ENCODE results near the gene KCNH8. TPM values are rescaled to one million over a fixed set of nuclear protein-coding genes. Genes with fewer than 3 reads are reported as not detected.

Gene KCNH8
- total and polyA plus RNA-seq, 4 donors, result 0.02 to 0.08 (median 0.05) TPM; not detected in 1

DNA sequence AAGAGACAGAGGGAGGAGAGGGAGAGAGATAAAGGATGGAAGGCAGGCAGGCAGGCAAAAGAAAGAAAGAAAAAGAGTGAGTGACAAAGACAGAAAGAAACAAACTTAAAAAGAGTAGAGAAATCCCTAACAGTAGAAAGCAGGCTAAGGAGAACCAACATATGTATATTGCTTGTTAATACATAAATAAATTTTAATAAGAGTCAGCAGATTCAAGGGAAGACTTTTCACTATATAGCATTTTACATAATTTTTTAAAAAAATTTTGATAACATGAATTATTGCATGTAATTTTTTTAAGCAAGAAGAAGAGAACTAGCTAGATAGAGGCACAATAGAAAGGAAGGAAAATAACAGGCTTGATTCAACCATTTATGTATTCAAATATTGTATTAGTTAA is 291.6 kb downstream of the KCNH8 start:
- DNase-seq (ENCODE audit: low spot score), result no peak
- no peak for TF ChIP-seq HNF4G (IDR thresholded peaks at IDR 0.05)
- TF ChIP-seq HNF4A (conservative IDR thresholded peaks at IDR 0.05), result no peak
- no peak for TF ChIP-seq EGR1 (IDR thresholded peaks at IDR 0.05; ENCODE audit: low read depth in 2 of 2)
- TF ChIP-seq JUND (IDR thresholded peaks at IDR 0.05), result no peak
- no peak for TF ChIP-seq MAX (IDR thresholded peaks at IDR 0.05)
- TF ChIP-seq, protein P1, sequence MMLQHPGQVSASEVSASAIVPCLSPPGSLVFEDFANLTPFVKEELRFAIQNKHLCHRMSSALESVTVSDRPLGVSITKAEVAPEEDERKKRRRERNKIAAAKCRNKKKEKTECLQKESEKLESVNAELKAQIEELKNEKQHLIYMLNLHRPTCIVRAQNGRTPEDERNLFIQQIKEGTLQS (IDR thresholded peaks at IDR 0.05), result no peak
- no peak for TF ChIP-seq NR2F2 (IDR thresholded peaks at IDR 0.05)
- TF ChIP-seq GABPA (IDR thresholded peaks at IDR 0.05 in 1 of 2, conservative IDR thresholded peaks at IDR 0.05 in 1 of 2), result no peak
- TF ChIP-seq, protein P2, sequence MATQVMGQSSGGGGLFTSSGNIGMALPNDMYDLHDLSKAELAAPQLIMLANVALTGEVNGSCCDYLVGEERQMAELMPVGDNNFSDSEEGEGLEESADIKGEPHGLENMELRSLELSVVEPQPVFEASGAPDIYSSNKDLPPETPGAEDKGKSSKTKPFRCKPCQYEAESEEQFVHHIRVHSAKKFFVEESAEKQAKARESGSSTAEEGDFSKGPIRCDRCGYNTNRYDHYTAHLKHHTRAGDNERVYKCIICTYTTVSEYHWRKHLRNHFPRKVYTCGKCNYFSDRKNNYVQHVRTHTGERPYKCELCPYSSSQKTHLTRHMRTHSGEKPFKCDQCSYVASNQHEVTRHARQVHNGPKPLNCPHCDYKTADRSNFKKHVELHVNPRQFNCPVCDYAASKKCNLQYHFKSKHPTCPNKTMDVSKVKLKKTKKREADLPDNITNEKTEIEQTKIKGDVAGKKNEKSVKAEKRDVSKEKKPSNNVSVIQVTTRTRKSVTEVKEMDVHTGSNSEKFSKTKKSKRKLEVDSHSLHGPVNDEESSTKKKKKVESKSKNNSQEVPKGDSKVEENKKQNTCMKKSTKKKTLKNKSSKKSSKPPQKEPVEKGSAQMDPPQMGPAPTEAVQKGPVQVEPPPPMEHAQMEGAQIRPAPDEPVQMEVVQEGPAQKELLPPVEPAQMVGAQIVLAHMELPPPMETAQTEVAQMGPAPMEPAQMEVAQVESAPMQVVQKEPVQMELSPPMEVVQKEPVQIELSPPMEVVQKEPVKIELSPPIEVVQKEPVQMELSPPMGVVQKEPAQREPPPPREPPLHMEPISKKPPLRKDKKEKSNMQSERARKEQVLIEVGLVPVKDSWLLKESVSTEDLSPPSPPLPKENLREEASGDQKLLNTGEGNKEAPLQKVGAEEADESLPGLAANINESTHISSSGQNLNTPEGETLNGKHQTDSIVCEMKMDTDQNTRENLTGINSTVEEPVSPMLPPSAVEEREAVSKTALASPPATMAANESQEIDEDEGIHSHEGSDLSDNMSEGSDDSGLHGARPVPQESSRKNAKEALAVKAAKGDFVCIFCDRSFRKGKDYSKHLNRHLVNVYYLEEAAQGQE (IDR thresholded peaks at IDR 0.05), result no peak
- TF ChIP-seq CTCF (IDR thresholded peaks at IDR 0.05; ENCODE audit: low read depth, low read length, missing input control), result no peak
- TF ChIP-seq TAF1 (conservative IDR thresholded peaks at IDR 0.05), result no peak
- no peak for TF ChIP-seq FOXA2 (IDR thresholded peaks at IDR 0.05)
- TF ChIP-seq RAD21 (IDR thresholded peaks at IDR 0.05), result no peak
- TF ChIP-seq ZBTB33 (IDR thresholded peaks at IDR 0.05), result no peak
- Histone ChIP-seq H3K27ac (ENCODE audit: low read depth in 1 of 2, low read length in 2 of 2) (no peak overlapping the region), H3K27me3 (ENCODE audit: control insufficient read depth in 4 of 4, insufficient read depth in 4 of 4, low read length in 3 of 4) (no peaks in the 10 kb centered on the region), H3K9ac (ENCODE audit: low read depth in 1 of 2, low read length in 2 of 2) (no peak overlapping the region), H3K4me1 (ENCODE audit: control insufficient read depth in 4 of 4, insufficient read depth in 4 of 4, low read length in 3 of 4) (no peaks in the 10 kb centered on the region), H3K36me3 (ENCODE audit: control insufficient read depth in 4 of 4, insufficient read depth in 3 of 4, low read depth in 1 of 4, low read length in 3 of 4) (no peaks in the 10 kb centered on the region), H3K9me3 (ENCODE audit: control insufficient read depth in 4 of 4, low read length in 3 of 4) (no peaks in the 10 kb centered on the region), H3K4me3 (ENCODE audit: low read depth in 1 of 3, low read length in 3 of 3) (no peak overlapping the region)

DNA sequence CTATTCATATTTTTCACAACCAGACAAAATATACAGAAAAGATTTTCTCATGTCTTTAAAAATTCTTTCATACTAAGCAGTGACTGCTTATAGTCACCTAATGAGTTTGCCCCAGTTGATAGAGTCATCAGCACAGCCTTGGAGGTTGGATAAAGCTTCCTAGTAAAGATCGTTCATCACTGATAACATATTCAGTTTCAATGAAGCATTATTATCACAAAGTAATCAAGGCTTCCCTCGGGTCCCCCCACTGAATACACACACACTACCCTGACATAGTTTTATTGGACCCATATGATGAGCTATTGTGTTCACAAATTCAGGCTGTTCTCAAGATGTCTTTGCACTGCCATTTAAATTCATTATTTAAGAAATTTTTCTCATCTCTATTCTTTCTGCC is 297.8 kb downstream of the KCNH8 start:
- Histone ChIP-seq H3K4me1 (ENCODE audit: control insufficient read depth in 4 of 4, insufficient read depth in 4 of 4, low read length in 3 of 4) (no peaks in the 10 kb centered on the region), H3K4me3 (ENCODE audit: low read depth in 1 of 3, low read length in 3 of 3) (no peak overlapping the region), H3K27me3 (ENCODE audit: control insufficient read depth in 4 of 4, insufficient read depth in 4 of 4, low read length in 3 of 4) (no peaks in the 10 kb centered on the region), H3K9ac (ENCODE audit: low read depth in 1 of 2, low read length in 2 of 2) (no peak overlapping the region), H3K36me3 (ENCODE audit: control insufficient read depth in 4 of 4, insufficient read depth in 3 of 4, low read depth in 1 of 4, low read length in 3 of 4) (no peaks in the 10 kb centered on the region), H3K9me3 (ENCODE audit: control insufficient read depth in 4 of 4, low read length in 3 of 4) (no peaks in the 10 kb centered on the region), H3K27ac (ENCODE audit: low read depth in 1 of 2, low read length in 2 of 2) (no peak overlapping the region)
- WGBS, result 66% methylated on average over 2 of the region's 2 CpGs
- DNase-seq (ENCODE audit: low spot score), result no peak
- TF ChIP-seq ZBTB33 (IDR thresholded peaks at IDR 0.05), result no peak
- no peak for TF ChIP-seq GABPA (IDR thresholded peaks at IDR 0.05 in 1 of 2, conservative IDR thresholded peaks at IDR 0.05 in 1 of 2)
- TF ChIP-seq RAD21 (IDR thresholded peaks at IDR 0.05), result no peak
- no peak for TF ChIP-seq YY1 (IDR thresholded peaks at IDR 0.05)
- TF ChIP-seq FOXA2 (IDR thresholded peaks at IDR 0.05), result no peak
- no peak for TF ChIP-seq SP1 (IDR thresholded peaks at IDR 0.05)
- TF ChIP-seq NR2F2 (IDR thresholded peaks at IDR 0.05), result no peak
- TF ChIP-seq, protein P1 (IDR thresholded peaks at IDR 0.05), result no peak
- no peak for TF ChIP-seq CTCF (IDR thresholded peaks at IDR 0.05; ENCODE audit: low read depth, low read length, missing input control)
- no peak for TF ChIP-seq JUND (IDR thresholded peaks at IDR 0.05)
